T-helper 2 cell treated with Interferon-gamma antibody and Interleukin-4, amounts not matched to agents 100 ng/mL and 5 ng/mL, for 36 hours (primary cell): ENCODE results near the gene COPZ2. TPM values are rescaled to one million over a fixed set of nuclear protein-coding genes. Genes with fewer than 3 reads are reported as not detected.
"Not testable (repeated sequence)": the region's sequence is repeated elsewhere in the genome, so short reads cannot be mapped to it uniquely, and the experiment has no call there.

Source experiments
- intact Hi-C: fragments of 100-400 bp; cut with micrococcal nuclease; formaldehyde crosslinking; loops from one replicate; pipeline ENCODE4 v1.15.1; 2023
- total RNA-seq: library from RNA; stranded (reverse); gene quantifications from 2 replicates; pipeline ENCODE4 v1.2.3, GENCODE V29; 2022

COPZ2 gene
- total RNA-seq, 1 donor from 2014 or later: 4.0 TPM

- intact Hi-C loops: no loop called here
These were observed 26.0 kb downstream of the COPZ2 start for GRCh38 chr17:48011405-48012150.

GRCh38 chr17:48010193-48010592 is 27.4 kb downstream of the COPZ2 start:
- intact Hi-C loops: no loop called here

- intact Hi-C loops: no loop called here
These were observed 30.5 kb downstream of the COPZ2 start for GRCh38 chr17:48006936-48007709.

- intact Hi-C loops: no loop called here
These were observed 32.6 kb downstream of the COPZ2 start for GRCh38 chr17:48004983-48005382.

GRCh38 chr17:48003417-48004151 is 34.0 kb downstream of the COPZ2 start:
- intact Hi-C loops: no loop called here

- intact Hi-C loops: no loop called here
These were observed 34.6 kb downstream of the COPZ2 start for GRCh38 chr17:48002916-48003416.

DNA sequence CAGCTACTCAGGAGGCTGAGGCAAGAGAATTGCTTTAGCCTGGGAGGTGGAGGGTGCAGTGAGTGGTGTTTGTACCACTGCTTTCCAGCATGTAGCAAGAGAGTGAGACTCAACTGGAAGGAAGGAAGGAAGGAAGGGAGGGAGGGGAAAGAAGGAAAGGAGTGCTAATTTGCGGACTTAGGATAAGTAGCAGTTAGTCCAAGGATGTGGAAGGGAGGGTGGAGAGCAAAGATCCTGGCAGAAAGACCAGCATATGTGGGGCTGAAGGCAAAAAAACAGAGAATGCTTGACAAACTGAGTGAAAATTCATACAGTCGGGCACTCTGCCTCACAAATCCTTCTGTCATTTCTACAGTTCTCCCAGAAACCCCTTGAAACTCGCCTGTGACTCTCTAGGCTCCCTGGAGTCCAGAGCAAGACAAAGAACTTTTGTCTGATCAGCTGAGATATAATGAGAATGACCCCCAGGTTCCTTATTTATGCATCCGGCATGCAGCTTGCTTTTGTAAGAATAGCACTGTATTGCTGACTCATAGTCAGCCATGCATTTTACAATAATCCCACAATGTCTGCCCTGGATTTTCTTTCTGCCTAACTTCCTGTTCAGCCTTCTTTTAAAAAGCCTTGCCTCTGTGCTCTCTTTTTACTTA is 35.2 kb downstream of the COPZ2 start:
- intact Hi-C loops: no loop called here

DNA sequence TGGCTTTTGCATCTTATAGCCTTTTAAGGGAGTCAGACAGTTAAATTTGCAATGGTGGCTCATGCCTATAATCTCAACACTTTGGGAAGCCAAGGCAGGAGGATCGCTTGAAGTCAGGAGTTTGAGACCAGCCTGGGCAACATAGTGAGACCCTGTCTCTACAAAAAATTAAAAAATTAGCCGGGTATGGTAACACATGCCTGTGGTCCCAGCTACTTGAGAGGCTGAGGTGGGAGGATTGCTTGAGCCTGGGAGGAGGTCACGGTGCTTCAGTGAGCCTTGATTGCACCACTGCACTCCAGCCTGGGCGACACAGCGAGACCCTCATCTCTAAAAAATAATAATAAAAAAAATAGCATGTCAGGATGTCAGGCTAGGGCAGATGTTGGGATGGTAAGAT is 35.9 kb downstream of the COPZ2 start:
- intact Hi-C loops: not testable (repeated sequence)

- intact Hi-C loops: no loop called here
These were observed 36.4 kb downstream of the COPZ2 start for GRCh38 chr17:48001197-48001596.

DNA sequence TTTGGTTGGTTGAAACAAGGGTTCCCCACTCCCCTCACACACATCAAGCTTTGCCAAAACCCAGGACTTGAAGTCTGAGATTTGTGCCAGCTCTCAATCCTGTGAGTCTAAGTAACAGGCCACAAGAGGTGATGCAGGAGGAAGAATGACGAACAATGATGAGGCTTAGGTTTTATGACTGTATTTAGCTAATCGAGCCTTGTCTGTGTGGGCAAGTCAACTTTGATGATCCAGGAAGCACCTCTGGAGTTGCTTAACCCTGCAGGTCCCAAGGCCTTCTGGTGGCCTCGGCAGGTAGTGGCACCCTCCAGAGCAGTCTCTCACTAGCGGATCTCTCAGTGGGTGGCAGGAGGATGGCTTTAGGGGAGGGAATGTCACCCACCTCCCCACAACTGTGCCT is 38.0 kb downstream of the COPZ2 start:
- intact Hi-C loops: no loop called here

GRCh38 chr17:47998044-47998443 is 39.6 kb downstream of the COPZ2 start:
- intact Hi-C loops: no loop called here

DNA sequence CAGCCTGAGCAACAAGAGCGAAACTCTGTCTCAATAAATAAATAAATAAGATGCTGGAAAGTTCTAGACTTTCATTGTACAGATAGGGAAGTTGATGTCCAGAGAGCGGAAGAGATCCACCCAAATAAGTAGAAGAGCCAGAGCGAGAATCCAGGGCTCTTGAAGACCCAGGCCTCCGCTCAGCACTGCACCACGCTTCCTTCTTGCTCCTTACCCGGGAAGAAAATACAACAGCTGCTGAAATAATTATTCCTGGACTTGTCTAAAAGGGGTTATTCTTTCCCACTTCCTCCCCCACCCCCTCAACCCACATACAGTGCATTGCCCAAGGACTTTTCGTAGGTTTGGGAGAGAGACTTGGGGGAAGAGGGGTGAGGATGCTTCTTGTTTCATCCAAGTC is 40.0 kb downstream of the COPZ2 start:
- intact Hi-C loops: no loop called here

DNA sequence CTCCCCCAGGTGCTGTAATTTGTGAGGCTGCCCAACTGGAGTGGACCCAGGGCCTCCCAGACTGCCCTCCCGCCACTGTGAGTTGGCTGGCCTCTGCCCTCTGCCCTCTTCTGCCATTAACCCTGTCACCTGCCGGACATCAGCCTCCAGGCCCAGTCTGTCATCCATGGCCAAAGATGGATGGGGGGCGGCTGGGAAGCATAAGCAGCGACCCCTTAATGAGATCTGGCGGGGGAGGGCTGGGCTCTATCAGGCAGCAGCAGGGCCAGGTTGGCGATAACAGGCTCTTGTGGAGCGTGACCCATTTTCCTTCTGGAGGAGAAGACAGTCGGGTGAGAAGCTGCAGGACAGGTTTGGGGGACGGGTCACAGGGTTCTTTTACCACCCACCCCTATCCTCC is 41.4 kb downstream of the COPZ2 start:
- intact Hi-C loops: no loop called here

- intact Hi-C loops: no loop called here
These were observed 42.2 kb downstream of the COPZ2 start for GRCh38 chr17:47995241-47995935.

GRCh38 chr17:47994724-47995123 is 42.9 kb downstream of the COPZ2 start:
- intact Hi-C loops: no loop called here

GRCh38 chr17:47993964-47994363 is 43.6 kb downstream of the COPZ2 start:
- intact Hi-C loops: no loop called here

DNA sequence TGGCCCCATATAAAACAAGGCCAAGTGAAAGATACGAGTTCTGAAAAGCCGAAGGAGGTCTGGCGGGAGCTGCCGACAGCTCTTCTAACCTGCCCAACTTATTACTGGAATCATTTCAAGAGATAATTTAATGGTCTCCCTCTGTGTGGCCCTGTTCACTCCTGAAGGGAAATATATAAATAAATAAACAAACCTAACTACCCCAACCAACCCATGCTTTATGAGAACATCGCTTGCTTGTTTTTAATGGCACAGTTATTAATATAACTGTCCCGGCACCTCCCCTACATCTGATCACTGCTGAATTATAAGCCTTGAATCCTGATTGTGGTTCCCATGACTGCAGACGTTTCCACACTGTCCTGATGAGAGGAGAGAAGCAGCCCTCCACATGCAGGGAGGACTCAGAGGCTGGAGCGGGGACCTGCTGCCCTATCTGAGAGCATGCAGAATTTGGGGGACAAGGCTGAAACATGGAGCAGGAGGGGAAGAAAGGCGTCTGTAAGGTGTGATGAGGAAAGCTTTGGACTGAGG is 44.5 kb downstream of the COPZ2 start:
- intact Hi-C loops: no loop called here

- intact Hi-C loops: no loop called here
These were observed 45.4 kb downstream of the COPZ2 start for GRCh38 chr17:47992216-47992615.

GRCh38 chr17:47990962-47991731 is 46.5 kb downstream of the COPZ2 start:
- intact Hi-C loops: no loop called here

DNA sequence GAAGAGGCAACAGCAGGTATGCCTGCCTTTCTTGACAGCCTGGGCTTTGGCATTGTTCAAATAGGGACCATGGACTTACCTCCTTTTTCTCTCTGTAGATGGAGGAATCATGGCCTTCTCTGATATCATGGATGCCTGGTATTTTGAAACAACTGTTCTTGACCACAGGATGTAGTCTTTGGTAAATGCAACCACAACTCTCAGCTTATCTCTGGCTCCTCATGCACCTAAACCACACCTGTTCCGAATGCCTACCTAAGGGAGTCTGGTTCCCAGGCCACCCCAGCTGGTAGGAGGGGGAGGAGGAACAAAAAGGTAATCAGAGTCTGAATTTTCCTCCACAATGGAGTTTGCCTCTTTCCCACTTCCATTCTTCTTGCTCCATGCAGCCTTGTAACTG is 47.9 kb downstream of the COPZ2 start:
- intact Hi-C loops: no loop called here
